ENCODE data around the gene TLNRD1. TPM values are rescaled to one million over a fixed set of nuclear protein-coding genes. Genes with fewer than 3 reads are reported as not detected.

The TLNRD1 gene
- total RNA-seq, 1 donor from 2014 or later: 18.7 TPM

DNA sequence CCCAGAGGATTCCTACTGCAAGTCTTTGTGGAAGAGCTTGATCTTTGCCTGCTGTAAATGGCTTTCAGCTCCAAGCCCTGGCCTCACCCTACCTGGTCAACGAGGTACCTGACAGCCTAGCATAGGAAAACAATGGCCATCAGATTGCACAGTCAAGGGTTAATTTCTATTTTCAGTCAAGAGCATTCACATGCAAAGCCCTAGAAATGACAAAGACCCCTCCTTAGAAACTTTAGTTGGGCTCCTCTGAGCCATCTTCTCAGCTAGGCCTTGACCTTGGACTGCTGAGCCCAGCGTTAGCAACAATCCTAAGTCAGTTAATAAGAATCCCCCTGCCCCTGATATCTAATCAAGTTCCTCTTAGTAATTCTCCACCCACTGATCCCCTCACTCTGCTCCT, 29.6 kb upstream of the TLNRD1 start:
- H3K4me3 Mint-ChIP-seq (ENCODE audit: unreplicated experiment): no peak overlapping the region
- H3K27ac Mint-ChIP-seq (ENCODE audit: unreplicated experiment): no peak overlapping the region
- H3K36me3 Mint-ChIP-seq (ENCODE audit: low read depth): no peaks in the 10 kb centered on the region
- TF ChIP-seq, protein P1, sequence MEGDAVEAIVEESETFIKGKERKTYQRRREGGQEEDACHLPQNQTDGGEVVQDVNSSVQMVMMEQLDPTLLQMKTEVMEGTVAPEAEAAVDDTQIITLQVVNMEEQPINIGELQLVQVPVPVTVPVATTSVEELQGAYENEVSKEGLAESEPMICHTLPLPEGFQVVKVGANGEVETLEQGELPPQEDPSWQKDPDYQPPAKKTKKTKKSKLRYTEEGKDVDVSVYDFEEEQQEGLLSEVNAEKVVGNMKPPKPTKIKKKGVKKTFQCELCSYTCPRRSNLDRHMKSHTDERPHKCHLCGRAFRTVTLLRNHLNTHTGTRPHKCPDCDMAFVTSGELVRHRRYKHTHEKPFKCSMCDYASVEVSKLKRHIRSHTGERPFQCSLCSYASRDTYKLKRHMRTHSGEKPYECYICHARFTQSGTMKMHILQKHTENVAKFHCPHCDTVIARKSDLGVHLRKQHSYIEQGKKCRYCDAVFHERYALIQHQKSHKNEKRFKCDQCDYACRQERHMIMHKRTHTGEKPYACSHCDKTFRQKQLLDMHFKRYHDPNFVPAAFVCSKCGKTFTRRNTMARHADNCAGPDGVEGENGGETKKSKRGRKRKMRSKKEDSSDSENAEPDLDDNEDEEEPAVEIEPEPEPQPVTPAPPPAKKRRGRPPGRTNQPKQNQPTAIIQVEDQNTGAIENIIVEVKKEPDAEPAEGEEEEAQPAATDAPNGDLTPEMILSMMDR (IDR thresholded peaks at IDR 0.05): no peak
- H3K27me3 Mint-ChIP-seq (ENCODE audit: low read depth): no peaks in the 10 kb centered on the region
- peaks cover 18% of the 10 kb centered on the region for H3K4me1 Mint-ChIP-seq (ENCODE audit: low read depth)
- no peak for DNase-seq (ENCODE audit: low spot score)
- no peaks in the 10 kb centered on the region for H3K9me3 Mint-ChIP-seq (ENCODE audit: low read depth)

DNA sequence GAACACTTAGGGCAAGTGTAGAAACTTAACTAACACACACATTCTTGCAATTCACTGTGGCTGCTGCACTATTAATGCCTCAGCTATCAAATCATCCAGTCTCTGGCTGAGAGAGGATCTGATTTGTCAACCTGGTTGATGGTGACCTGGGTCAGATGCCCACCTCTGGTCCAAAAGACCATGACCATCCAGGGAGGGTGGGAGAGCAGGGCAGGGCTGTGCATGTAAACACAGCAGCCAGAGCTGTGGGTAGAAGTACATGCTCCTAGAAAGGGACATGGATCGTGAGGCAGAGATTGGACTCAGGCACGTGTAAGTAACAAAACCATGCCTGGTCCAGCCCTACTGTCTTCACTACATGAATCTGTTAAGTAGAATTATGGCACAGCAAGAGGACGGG, 28.4 kb upstream of the TLNRD1 start:
- H3K4me1 Mint-ChIP-seq (ENCODE audit: low read depth): peaks cover 17% of the 10 kb centered on the region
- H3K9me3 Mint-ChIP-seq (ENCODE audit: low read depth): no peaks in the 10 kb centered on the region
- no peak overlapping the region for H3K27ac Mint-ChIP-seq (ENCODE audit: unreplicated experiment)
- no peak for DNase-seq (ENCODE audit: low spot score)
- no peak overlapping the region for H3K4me3 Mint-ChIP-seq (ENCODE audit: unreplicated experiment)
- no peaks in the 10 kb centered on the region for H3K36me3 Mint-ChIP-seq (ENCODE audit: low read depth)
- H3K27me3 Mint-ChIP-seq (ENCODE audit: low read depth): no peaks in the 10 kb centered on the region
- TF ChIP-seq, protein P1 (IDR thresholded peaks at IDR 0.05): no peak

DNA sequence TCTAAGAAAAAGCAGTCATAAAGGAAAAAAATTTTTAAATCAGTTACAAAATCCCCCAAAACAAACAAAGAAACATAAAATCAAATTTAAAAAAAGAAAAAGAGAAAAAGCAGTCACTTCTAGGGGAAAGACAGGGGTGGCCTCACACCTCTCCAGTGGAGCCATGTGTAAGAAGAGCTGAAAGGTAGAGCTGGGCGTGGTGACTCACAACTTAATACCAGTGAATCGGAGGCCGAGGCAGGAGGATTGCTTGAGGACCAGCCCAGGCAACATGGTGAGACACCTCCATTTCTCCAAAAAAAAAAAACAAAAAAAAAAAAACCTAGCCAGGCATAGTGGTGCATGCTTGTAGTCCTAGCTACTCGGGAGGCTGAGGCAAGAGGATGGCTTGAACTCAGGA, 25.8 kb upstream of the TLNRD1 start:
- TF ChIP-seq, protein P1 (IDR thresholded peaks at IDR 0.05): no peak
- H3K27ac Mint-ChIP-seq (ENCODE audit: unreplicated experiment): no peak overlapping the region
- no peak overlapping the region for H3K4me3 Mint-ChIP-seq (ENCODE audit: unreplicated experiment)
- H3K4me1 Mint-ChIP-seq (ENCODE audit: low read depth): peaks cover 30% of the 10 kb centered on the region
- DNase-seq (ENCODE audit: low spot score): no peak
- H3K27me3 Mint-ChIP-seq (ENCODE audit: low read depth): no peaks in the 10 kb centered on the region
- peaks cover 17% of the 10 kb centered on the region for H3K36me3 Mint-ChIP-seq (ENCODE audit: low read depth)
- H3K9me3 Mint-ChIP-seq (ENCODE audit: low read depth): no peaks in the 10 kb centered on the region

GRCh38 chr15:80976851-80977250, 23.9 kb upstream of the TLNRD1 start:
- Mint-ChIP-seq H3K4me1 (ENCODE audit: low read depth) (peaks cover 31% of the 10 kb centered on the region), H3K9me3 (ENCODE audit: low read depth) (no peaks in the 10 kb centered on the region), H3K4me3 (ENCODE audit: unreplicated experiment) (no peak overlapping the region), H3K36me3 (ENCODE audit: low read depth) (peaks cover 19% of the 10 kb centered on the region), H3K27me3 (ENCODE audit: low read depth) (no peaks in the 10 kb centered on the region), H3K27ac (ENCODE audit: unreplicated experiment) (no peak overlapping the region)
- TF ChIP-seq, protein P1 (IDR thresholded peaks at IDR 0.05): no peak
- no peak for DNase-seq (ENCODE audit: low spot score)

DNA sequence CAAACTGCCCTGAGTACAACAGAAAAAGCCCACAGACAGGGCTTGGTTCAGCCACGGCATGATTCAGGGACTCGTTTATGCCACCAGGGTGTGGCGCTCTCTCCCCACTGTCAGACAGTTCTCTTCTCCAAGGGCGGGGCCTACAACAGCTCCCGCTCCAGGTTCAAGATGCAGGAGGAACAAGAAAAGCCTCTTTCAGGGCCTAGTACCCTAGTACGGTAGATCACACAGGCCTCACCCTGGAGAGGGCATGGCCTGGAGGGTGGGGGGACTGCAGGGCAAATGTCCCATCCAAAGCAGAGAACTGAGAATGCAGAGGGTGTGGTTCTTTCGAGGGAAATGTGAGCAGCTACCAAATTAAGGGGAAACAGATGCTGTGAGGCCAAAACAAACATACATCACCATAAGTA, 23.1 kb upstream of the TLNRD1 start:
- no peaks in the 10 kb centered on the region for H3K27me3 Mint-ChIP-seq (ENCODE audit: low read depth)
- H3K27ac Mint-ChIP-seq (ENCODE audit: unreplicated experiment): peak overlapping the region; percentile 10
- peaks cover 21% of the 10 kb centered on the region for H3K36me3 Mint-ChIP-seq (ENCODE audit: low read depth)
- no peak for DNase-seq (ENCODE audit: low spot score)
- TF ChIP-seq, protein P1 (IDR thresholded peaks at IDR 0.05): peak; percentile 85
- no peaks in the 10 kb centered on the region for H3K9me3 Mint-ChIP-seq (ENCODE audit: low read depth)
- H3K4me1 Mint-ChIP-seq (ENCODE audit: low read depth): peaks cover 31% of the 10 kb centered on the region
- H3K4me3 Mint-ChIP-seq (ENCODE audit: unreplicated experiment): no peak overlapping the region

Measured in chondrocyte (in vitro differentiated cells).